GM13977 (cell line): ENCODE measurements around the gene ADCY3.

Experiments
- DNase-seq: peaks from one replicate; pipeline ENCODE4 v3.0.0; 2012; ENCODE audit warnings: low spot score
- in situ Hi-C: fragments of 300-500 bp; cut with MboI; formaldehyde crosslinking; loops from one replicate; pipeline ENCODE4 v1.12.0; 2022; ENCODE audit warnings: low sequenced_read_pairs, low pct_unique_long_range_greater_than_20kb, mixed read lengths, inconsistent platforms; ENCODE audit not compliant: unreplicated experiment
- TF ChIP-seq, protein P1 (sequence below): IDR thresholded peaks from 2 replicates; pipeline ENCODE4 v1.5.1; 2012; ENCODE audit warnings: mild to moderate bottlenecking, control low read depth; ENCODE audit not compliant: insufficient read depth; ENCODE audit errors: extremely low read depth, missing control alignments

Gene ADCY3

DNA sequence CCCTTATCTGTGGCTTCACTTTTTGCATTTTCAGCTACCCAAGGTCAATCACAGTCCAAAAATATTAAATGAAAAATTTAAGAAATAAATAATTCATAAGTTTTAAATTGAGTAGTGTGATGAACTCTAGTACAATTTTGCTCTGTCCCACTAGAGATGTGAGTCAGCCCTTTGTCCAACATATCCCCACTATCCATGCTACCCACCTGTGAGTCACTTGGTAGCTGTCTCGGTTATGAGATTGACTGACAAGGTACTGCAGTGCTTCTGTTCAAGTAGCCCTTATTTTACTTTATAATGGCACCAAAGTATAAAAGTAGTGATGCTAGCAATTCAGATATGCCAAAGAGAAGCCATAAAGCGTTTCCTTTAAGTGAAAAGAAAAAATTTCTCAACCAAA lies 28.8 kb downstream of the ADCY3 start:
- TF ChIP-seq, protein P1, sequence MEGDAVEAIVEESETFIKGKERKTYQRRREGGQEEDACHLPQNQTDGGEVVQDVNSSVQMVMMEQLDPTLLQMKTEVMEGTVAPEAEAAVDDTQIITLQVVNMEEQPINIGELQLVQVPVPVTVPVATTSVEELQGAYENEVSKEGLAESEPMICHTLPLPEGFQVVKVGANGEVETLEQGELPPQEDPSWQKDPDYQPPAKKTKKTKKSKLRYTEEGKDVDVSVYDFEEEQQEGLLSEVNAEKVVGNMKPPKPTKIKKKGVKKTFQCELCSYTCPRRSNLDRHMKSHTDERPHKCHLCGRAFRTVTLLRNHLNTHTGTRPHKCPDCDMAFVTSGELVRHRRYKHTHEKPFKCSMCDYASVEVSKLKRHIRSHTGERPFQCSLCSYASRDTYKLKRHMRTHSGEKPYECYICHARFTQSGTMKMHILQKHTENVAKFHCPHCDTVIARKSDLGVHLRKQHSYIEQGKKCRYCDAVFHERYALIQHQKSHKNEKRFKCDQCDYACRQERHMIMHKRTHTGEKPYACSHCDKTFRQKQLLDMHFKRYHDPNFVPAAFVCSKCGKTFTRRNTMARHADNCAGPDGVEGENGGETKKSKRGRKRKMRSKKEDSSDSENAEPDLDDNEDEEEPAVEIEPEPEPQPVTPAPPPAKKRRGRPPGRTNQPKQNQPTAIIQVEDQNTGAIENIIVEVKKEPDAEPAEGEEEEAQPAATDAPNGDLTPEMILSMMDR: no peak
- in situ Hi-C loops: no loop called here
- DNase-seq: no peak

GRCh38 chr2:24889221-24889620 lies 30.8 kb downstream of the ADCY3 start:
- TF ChIP-seq, protein P1: no peak
- no peak for DNase-seq
- in situ Hi-C loops: no loop called here

DNA sequence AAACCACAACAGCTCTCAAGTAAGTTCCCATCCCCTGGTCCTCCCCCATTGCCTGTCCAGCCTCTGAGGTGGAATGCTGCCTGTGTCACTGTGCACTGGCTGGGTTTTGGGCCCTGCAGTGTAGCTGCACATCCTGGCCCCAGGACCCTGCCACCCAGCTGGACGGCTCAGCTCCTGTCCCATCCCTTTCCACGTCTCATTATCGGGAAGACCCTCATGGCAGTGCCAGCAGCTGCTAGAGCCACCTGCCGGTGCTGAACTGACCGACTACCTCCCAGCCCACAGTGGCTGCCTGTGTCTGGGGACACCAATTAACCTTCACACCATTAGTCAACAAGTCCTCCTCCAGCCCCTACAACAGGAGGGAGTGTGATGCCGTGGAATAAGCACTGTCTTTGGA lies 31.9 kb downstream of the ADCY3 start:
- no peak for DNase-seq
- in situ Hi-C loops: no loop called here
- TF ChIP-seq, protein P1: no peak

- TF ChIP-seq, protein P1: no peak
- no peak for DNase-seq
- in situ Hi-C loops: no loop called here
Observed at GRCh38 chr2:24887307-24887874, 32.6 kb downstream of the ADCY3 start.

- DNase-seq: no peak
Observed at GRCh38 chr2:24886691-24887304, 33.2 kb downstream of the ADCY3 start.

DNA sequence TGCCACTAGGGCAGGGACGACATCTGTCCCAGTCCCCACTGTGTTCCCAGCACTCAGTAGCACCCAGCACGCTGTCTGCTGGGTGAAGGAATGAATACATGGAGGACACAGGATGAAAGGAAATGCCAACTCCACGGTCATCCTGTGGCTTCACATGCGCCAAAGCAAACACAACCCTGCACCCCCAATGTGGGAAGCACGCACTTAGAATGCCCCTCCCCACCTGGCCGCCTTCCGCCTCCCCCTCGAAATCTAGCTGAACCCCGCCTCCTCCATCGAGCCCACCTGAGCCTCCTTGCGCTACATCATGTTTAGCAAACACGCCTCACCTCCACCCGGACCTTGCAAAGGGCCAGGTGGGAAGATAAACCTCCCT lies 33.9 kb downstream of the ADCY3 start:
- in situ Hi-C loops: no loop called here
- TF ChIP-seq, protein P1: no peak
- DNase-seq: no peak

More at GRCh38 chr2:24886691-24887304, 33.2 kb downstream of the ADCY3 start:
- TF ChIP-seq, protein P1: no peak
- in situ Hi-C loops: no loop called here
